GM08714 (cell line): ENCODE results near the gene NDUFAF7.
"Not testable (repeated sequence)": the region's sequence is repeated elsewhere in the genome, so short reads cannot be mapped to it uniquely, and the experiment has no call there.

Experiments
- H3K4me3 ChIP-seq: fragments of 200-500 bp; sonication (Bioruptor generic); 2 replicates; pipeline ENCODE4 v1.5.1; 2014; ENCODE audit warnings: mild to moderate bottlenecking, low read length, inconsistent platforms
- ZNF274 ChIP-seq: IDR thresholded peaks from 2 replicates; pipeline ENCODE4 v1.6.1; 2012; ENCODE audit warnings: mild to moderate bottlenecking, low read depth, low read length

Gene NDUFAF7

DNA sequence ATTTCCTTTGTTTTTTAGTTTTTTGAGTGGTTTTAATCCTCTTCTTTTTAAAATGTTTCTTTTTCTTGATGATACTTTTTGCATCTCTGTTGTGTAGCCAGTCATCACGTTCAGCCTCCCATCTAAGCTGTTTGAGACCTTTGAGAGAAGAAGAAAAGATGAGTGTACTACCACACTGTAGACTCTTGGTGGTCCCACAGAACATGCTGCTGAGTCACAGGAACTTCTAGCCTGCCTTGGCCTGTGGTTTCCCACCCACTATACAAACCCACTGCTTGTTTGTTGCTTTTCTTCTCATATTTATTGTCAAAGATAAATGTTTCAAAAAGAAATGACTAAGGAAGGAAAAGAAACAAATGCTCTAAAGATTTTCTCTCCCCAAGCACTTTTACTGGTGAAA, 29.7 kb upstream of the NDUFAF7 start:
- no peak for TF ChIP-seq ZNF274
- H3K4me3 ChIP-seq: no peak overlapping the region

DNA sequence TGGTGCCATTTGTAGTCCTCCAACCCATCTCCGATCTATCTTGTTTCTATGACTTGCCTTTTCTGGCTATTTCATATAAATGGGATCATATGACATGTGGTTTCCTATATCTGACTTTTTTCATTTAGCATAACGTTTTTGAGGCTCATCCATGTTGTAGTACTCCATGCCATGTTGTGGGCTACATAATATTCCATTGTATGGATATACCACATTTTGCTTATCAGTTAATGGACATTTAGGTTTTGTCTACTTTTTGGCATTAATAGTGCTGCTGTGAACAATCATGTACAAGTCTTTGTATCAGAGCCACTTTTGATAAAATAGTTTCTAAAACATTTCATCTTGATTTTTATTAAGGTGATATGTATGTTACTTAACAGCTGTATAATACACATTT, 27.8 kb upstream of the NDUFAF7 start:
- TF ChIP-seq ZNF274: no peak
- no peak overlapping the region for H3K4me3 ChIP-seq

DNA sequence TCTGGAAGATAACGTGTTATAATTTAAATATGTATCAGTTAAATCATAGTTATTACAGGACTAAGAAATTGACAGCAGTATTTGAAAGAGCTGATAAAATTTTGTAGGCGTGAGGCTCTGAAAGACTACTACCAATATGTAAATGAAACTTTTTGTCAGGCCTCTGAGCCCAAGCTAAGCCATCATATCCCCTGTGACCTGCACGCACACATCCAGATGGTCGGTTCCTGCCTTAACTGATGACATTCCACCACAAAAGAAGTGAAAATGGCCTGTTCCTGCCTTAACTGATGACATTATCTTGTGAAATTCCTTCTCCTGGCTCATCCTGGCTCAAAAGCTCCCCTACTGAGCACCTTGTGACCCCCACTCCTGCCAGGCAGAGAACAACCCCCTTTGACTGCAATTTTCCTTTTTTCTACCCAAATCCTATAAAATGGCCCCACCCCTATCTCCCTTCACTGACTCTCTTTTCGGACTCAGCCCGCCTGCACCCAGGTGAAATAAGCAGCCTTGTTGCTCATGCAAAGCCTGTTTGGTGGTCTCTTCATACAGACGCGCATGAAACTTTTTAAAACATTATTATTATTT, 26.3 kb upstream of the NDUFAF7 start:
- not testable (repeated sequence) for H3K4me3 ChIP-seq

DNA sequence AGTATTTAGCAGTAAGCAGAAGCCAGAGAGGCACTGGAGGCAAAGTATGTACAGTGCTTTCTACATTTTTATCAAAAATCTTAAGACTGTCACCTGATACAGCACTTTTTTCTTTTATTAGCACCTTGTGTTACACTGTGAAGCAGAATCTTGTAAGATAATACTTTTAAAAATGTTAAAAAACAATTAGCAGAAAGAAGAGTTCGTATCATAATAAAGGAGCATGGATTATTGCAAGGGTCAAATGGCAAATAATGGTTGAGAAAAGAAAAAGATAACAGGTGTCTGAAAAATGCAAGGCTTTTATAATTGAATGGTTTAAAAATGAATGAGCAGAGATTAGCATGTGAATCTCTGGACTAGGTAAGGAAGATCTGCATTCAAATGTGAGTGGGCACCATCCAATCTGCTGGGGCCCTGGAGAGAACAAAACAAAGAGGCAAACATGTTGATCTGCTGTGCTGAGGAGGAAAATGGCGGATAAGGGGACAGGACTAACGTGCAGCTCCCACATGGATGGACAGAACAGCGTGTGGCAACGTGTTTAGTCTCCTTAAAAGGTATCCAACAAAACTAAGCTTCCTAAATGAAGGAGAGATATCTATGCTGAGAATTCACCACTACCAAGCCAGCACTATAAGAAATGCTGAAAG, 25.6 kb upstream of the NDUFAF7 start:
- no peak for TF ChIP-seq ZNF274
- H3K4me3 ChIP-seq: no peak overlapping the region

DNA sequence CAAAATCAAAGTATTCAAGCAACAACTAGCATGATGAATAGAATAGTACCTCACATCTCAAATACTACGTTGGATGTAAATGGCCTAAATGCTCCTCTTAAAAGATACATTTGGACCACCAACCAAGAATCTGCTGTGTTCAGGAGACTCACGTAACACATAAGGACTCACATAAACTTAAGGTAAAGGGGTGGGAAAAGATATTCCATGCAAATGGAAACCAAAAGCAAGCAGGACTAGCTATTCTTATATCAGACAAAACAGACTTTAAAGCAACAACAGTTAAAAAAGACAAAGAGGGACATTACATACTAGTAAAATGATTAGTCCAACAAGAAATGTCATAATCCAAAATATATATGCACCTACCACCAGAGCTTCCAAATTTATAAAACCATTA, 24.7 kb upstream of the NDUFAF7 start:
- H3K4me3 ChIP-seq: not testable (repeated sequence)

DNA sequence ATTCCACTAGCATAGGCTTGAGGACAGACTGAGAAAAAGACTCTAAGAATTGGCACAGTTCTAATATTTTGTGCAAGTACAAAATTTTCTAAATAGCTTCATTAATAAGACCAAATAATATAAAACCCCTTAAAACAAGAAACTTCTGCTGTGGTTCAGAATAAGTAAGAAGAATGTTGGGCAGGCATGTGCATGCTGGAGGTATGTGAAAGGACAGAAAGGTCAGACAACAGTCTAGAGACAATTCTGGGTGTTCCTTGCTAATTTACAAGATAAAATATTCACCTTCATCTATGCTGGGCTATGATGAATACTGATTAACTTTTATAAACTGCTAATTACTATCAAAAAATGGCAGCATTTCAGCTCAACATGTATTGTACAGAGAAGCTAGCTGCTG, 20.2 kb upstream of the NDUFAF7 start:
- no peak for TF ChIP-seq ZNF274
- H3K4me3 ChIP-seq: no peak overlapping the region

DNA sequence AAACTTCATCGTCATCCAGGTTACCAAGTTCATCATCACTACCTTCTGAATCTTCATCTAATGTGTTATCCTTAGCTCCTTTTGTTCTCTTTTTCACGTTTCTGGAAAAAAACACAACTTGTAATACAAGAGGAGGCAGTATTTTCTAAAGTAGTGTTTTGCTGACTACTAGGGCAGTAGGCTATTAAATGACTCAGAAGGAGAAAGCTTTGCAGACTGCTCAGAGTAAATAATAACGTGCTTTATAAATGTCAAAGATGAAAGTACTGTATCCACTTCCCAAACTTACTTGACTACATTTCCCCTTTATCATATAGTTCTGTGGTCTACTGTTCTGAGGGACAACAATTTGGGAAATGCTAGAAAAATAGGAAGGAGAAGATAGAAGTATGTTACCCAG, 19.5 kb upstream of the NDUFAF7 start:
- TF ChIP-seq ZNF274: no peak

DNA sequence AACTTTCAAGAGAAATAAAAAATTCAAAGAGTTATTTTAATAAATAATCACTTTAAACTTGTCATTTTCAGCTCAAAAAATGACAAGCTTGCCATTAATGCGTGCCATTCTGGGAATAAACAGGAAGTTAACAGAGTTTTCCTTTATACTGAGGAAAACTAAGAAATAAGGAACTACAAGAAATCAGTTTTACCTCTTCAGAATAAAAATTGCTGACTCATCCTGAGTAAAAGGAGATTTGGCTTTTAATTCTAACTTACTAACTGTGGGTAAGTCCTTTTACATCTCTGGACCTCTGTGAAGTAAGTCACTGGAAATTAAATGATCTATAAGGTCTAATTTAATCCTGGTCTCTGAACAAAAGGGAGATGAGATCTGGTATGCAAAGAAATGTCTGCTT, 16.2 kb upstream of the NDUFAF7 start:
- no peak overlapping the region for H3K4me3 ChIP-seq
- no peak for TF ChIP-seq ZNF274

More for the DNA sequence above, 19.5 kb upstream of the NDUFAF7 start:
- H3K4me3 ChIP-seq: no peak overlapping the region

DNA sequence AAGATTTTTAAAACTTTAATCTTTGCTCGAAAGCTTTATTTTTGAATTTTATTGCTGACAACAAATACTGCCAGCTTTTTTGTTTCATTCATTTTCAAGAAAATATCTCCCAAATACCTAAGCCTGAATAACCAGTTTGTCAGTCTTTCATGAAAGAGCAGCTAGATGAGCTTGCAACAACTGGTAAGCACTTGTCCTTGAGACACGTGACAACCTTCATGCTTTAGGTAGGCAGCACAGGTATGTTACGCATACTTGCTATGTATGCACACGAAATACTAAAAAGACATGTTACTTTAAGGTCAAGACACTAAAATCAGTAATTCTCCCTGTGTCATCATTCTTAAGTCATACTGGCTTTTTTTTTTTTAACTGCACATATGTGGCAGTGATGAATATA, 12.4 kb upstream of the NDUFAF7 start:
- no peak for TF ChIP-seq ZNF274

DNA sequence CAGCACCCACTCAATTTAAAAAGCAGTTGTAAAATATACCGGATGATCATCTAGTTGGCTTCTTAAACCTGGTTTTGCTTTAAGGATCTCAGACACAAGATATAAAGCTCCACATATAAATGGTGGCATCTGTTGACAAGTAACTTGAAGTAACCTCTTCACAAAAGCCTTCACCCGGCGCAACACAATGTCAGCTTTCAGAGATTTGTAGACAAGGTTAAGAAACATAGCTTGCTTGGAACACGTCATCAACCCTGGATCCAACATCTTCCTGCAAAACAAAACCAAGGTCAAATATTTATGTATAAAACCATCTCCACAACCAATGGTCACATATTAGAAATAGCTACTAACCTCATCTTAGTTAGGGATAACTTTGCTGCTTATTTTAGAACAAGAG, 8.3 kb upstream of the NDUFAF7 start:
- no peak overlapping the region for H3K4me3 ChIP-seq
- no peak for TF ChIP-seq ZNF274

More for the DNA sequence above, 12.4 kb upstream of the NDUFAF7 start:
- no peak overlapping the region for H3K4me3 ChIP-seq

DNA sequence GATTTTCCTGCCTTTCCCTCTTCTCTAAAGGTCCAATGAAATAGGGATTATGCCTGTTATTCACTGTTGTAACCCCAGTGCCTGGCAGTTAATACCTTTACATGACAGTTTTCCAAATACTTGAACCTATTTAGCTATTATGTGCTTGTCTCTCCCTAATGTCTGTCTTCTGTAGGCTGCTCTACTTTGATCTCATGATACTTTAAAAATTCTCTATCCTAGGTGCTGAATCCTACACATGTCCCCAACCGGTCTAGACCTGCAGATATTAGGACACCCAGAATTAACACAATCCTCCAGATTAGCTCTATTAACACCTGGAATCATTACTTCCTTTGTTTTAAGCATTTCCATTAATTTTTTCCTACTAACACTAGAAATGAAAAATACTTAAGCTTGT, 7.4 kb upstream of the NDUFAF7 start:
- H3K4me3 ChIP-seq: no peak overlapping the region
- no peak for TF ChIP-seq ZNF274

DNA sequence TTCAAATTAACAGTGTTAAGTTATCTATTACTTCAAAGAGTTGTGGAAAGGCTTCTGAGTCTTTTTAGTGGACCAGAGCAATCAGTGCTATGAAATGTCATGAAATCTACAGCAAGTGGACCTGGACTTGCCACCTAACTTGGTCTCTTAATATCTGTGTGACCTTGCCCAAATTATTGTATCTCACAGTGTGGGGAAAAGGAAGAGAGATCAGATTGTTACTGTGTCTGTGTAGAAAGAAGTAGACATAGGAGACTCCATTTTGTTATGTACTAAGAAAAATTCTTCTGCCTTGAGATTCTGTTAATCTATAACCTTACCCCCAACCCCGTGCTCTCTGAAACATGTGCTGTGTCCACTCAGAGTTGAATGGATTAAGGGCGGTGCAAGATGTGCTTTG, 6.3 kb upstream of the NDUFAF7 start:
- H3K4me3 ChIP-seq: not testable (repeated sequence)

DNA sequence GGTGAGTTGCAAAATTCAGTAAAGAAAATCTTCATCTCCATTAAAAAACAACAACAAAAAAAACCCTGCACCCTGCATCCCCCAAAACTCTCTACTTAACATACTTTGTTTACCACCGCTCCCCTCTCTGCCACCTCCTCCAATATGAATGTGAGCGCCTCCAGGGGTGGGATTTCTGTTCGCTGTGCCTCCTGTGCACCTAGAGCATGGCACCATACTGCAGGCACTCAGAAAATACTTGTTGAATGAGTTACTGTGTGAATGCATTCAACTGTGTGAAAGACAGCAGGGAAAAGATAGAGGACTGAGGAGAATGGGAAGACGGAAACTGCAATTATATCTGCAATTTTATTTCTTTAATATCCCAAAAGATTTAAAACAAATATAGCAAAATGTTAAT, 4.6 kb upstream of the NDUFAF7 start:
- no peak overlapping the region for H3K4me3 ChIP-seq
- TF ChIP-seq ZNF274: no peak

DNA sequence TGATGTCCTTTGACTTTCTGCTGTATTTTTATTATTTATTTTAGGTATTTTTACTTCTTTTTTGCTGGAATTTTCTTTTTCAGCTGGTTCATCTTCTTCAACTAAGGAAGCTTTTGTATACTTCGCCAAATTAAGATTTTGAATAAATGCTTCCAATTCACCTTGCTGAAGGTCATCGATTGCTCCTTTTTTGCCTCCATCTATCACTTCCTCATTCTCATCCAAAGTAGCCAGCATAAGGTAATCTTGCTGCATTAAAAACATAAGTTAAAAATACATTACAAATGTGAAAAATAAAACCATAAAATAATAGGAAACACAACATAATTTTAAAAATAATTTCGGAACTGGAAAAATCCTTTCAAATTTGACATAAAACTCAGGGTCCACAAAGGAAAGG, 2.7 kb upstream of the NDUFAF7 start:
- no peak for TF ChIP-seq ZNF274
- no peak overlapping the region for H3K4me3 ChIP-seq

DNA sequence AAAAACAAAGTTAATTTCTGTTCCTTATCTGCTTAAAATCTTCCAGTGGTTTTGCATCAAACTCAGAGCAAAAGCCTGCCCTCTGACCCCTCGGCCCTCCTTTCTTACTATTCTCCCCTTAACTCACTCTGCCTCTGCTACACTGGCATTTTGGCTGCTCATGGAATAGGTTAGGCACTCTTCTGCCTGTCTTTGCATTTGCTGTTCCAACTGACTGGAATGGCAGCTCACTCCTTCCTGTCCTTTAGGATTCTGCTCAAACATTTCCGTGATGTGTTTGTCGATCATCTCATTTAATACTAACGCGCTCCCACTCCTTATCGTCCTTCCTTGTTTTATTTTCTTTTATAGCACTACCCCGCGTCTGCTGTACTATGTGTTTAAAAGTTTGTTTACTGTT, 877 bp upstream of the NDUFAF7 start:
- H3K4me3 ChIP-seq: peak overlapping the region; percentile 82
- TF ChIP-seq ZNF274: no peak
